ENCODE results near the gene ALK.
"Not testable (repeated sequence)": the region's sequence is repeated elsewhere in the genome, so short reads cannot be mapped to it uniquely, and the experiment has no call there.

ALK gene

DNA sequence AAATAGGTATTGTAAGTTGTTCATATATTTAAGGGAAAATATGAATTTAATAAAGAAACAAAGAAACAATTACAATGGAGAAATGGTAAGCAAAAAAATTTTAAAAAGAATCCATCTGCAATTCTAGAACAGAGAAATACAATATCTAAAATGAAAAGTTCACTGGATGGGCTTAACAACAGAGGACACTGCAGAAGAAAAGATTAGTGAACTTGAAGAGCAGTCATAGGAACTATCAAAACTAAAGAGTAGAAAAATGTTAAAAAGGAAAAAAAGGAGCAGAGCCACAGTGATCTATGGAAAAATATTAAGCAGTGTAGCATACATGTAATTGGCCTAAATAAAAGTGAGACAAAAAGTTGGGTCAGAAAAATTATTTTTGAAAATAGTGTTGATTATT is 83.5 kb downstream of the ALK start:
- FAIRE-seq, result no peak

- FAIRE-seq, result no peak
Observed at GRCh38 chr2:29834624-29835023, 86.8 kb downstream of the ALK start.

GRCh38 chr2:29834036-29834540 is 87.3 kb downstream of the ALK start:
- FAIRE-seq, result no peak

DNA sequence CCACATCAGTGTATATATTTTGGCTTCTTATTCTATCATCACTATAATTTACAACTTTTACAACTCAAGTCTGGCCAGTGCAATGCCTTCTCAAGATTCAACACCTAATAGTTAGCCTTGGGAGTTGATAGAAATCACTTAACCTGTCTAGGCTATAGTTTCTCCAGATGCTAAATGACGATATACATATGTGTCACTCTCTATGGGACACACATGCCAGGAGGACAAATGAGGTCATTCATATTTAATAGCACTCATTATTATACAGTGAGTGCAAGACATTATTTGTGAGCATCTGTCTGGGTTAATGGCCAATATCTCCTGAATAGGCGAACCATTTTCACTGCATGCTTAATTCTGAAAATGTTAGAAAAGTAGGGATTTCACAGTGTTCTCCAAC is 89.8 kb downstream of the ALK start:
- no peak for FAIRE-seq

DNA sequence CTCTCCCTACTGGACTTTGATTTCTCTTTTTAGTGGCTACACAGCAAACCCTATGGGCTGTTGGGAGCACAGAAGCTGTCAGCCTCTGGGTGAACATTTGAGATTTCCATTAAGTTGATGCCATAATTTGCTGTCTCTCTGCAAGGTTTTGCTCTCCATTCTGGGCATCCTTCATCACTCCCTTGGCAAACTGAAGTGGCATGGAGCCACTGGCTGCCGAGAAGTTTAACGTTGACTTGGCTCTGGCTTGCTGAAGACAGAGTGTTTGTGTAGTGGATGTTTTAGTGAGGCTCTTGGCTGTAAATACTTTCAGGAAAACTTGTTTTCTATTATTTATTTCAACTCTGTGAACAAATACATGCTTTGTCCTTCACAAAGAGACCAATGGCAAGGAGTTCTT is 91.5 kb downstream of the ALK start:
- no peak for FAIRE-seq

DNA sequence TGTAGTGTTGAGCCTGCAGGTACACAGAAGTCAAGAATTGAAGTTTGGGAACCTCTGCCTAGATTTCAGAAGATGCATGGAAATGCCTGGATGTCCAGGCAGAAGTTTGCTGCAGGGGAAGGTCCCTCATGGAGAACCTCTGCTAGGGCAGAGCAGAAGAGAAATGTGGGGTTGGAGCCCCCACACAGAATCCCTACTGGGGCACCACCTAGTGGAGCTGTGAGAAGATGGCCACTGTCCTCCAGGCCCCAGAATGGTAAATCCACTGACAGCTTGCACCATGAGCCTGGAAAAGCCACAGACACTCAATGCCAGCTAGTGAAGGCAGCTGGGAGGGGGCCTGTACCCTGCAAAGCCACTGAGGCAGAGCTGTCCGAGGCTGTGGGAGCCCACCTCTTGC is 97.2 kb downstream of the ALK start:
- FAIRE-seq, result not testable (repeated sequence)

- FAIRE-seq, result no peak
Observed at GRCh38 chr2:29821591-29821990, 99.8 kb downstream of the ALK start.

DNA sequence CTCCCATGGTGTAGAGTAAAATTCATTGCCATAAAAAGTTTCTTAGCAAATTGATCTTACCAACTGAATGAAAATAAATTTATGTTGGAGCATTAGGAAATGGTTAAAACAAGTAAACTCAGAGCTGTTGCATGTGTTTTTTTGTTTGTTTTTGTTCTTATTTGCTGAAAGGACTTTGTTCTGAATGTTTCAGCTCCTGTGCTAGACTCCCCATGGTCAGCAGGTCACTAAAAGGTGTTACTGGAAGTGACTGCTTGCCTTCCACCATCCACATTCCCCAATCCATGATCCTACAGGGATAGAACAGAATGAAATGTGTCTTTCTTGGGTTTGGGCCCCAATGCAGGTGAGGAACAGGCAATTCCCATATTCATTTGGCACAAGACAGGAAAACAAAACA is 101.8 kb downstream of the ALK start:
- no peak for FAIRE-seq

DNA sequence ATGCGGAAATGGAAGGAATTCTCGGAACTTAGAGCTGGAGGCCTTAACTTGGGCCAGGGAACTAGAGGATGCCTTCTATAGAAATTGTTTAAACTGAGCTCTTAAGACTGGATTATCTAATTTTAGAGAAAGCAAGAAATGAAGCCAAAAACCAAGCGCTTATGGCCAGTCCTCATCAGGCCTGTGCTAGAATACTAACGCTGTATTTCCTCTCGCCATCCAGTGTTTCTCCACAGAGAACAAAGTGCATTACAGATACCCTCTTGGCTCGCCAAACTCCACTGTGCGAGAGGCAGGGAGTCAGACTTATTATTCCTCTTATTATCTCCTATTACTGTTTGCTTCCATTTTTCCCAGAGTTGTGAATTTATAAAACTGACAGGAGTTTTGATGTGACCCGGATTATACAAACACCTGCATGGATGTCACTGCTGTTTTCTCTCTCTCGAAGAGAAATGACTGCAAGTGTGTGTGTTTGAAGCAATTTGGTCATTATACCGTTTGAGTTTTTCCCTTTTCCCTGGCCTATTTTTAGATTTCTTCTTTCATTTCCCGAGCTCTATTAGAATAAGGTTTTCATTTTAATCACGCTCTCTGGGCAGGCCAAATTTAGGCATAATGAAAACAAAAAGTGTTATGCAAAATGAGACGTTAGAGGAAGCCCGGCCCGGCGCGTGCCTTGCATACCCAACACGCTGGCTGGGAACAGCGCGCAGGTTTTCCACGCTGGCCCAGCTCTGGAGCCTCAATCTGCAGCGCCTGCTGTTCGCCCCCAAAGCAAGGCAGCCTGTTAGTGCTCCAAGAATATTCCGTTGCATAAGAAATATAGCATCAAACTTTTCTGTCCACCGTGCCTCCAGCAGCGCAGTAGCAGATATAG is 103.3 kb downstream of the ALK start:
- no peak for FAIRE-seq

GRCh38 chr2:29817299-29817698 is 104.1 kb downstream of the ALK start:
- no peak for FAIRE-seq

GRCh38 chr2:29816651-29817050 is 104.7 kb downstream of the ALK start:
- FAIRE-seq, result no peak

GRCh38 chr2:29811378-29811777 is 110.0 kb downstream of the ALK start:
- no peak for FAIRE-seq

DNA sequence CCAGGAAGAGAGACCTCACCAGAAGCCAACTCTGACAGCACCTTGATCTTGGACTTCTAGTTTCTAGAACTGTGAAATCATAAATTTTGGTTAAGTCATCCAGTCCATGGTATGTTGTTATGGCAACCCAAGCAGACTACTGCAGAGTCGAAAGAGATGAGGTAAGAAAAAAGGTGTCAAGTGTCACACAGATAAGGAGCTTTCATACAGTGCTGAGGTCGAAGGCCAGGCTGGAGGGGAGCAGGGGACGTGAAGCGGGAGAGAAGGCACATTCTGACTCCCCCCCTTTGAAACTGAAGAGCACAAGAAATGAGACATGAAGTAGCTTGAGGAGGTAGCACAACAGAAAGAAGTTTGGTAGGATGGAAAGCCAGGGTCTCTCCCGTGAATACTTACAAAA is 110.4 kb downstream of the ALK start:
- FAIRE-seq, result no peak

GRCh38 chr2:29808321-29808720 is 113.1 kb downstream of the ALK start:
- no peak for FAIRE-seq

DNA sequence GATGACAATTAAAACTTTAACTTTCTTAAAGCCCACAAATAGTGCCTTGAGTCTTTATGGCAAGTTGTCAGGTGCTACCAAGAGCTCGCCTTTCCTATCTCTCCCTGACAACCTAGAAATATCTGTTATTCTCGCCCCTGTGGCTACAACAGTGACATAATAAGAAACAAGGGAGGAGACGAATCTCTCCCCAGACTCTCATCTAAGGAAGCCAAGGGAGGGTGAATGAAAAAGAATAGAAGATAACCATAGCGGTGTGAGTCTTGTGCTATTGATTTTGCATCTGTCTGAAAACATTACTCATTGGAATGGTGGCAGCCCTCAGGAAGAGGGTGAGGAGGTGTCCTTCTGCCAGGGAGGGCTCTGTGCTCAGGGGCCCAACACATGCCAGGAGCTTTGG is 114.3 kb downstream of the ALK start:
- FAIRE-seq, result no peak

GRCh38 chr2:29806461-29806860 is 114.9 kb downstream of the ALK start:
- FAIRE-seq, result no peak

DNA sequence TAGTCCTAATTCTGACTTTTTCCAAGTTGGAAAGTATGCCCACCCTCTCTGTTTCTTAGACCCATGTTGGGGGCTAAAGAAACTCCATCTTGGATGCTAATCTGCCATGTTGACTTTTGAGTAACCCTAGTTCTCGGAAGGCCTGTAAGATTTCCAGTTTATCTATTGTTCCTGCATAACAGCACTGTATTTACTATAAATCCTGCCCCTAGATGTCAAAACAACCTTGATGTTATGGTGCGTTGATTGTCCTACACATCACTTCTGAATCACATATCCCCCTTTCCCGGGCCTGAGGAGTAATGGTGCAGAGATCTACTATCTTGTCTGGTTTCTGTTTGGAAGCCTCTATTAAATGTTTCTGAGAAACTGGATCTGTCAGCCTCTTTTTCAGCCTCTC is 116.7 kb downstream of the ALK start:
- no peak for FAIRE-seq

DNA sequence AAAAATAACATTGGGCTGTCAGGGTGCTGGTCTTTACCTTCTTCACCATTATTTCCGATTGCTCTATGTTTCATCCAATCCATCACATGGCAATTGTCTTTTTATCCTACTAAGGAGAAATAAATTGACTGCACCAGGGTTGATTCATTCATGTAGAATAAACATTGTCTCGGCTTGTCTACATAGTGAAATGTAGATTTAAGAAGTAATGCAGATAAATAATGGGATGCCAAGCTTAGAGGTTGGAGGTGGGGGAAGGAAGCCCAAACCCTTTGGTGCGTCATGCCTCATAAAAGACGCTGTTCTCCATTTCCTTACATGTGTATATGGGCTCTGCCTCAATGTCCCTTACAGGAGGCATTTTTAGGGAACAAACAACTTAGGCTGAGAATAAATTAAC is 117.8 kb downstream of the ALK start:
- no peak for FAIRE-seq

DNA sequence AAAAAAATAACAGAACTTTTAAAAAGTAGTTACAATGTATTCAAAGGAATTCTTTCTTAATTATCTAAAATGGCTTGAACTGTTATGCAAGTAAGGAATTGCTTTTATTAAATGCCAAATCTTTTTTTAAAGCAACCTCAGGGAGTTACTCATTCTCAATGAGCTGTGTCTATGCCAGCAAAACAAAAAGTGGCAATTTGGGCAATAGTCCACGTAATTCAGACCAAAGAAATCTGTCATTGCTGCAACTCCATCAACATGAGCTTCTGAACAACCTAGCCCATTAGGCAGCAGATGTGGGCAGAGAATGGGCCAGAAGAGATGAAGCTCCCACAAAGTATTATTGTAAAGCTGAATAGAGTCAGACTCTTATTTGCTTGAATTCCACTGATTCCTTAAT is 118.4 kb downstream of the ALK start:
- FAIRE-seq, result no peak

- FAIRE-seq, result no peak
Observed at GRCh38 chr2:29799628-29800027, 121.8 kb downstream of the ALK start.

DNA sequence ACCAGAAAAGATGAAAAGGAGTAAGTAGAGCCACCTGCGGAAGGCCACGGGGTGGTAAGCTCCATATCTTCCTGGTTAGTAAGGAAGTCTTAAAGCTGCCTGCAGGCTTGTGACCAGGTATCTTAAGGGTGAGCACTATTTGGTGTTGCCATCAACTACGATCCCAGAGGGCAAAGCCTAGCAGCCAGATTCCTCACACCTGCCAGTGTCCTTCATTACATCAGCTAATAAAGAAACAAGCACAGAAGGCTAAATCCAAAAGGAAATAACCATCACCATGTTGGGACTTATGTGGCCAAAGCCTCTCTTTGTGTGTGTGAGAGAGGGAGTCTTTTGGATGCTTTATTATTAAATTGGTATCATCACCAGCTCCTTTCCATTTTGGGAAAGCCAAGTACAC is 123.5 kb downstream of the ALK start:
- FAIRE-seq, result no peak

GRCh38 chr2:29796446-29796845 is 124.9 kb downstream of the ALK start:
- FAIRE-seq, result no peak

GRCh38 chr2:29789911-29790485 is 131.4 kb downstream of the ALK start:
- FAIRE-seq, result no peak
